ENCODE results near the gene KLB.

Gene KLB

DNA sequence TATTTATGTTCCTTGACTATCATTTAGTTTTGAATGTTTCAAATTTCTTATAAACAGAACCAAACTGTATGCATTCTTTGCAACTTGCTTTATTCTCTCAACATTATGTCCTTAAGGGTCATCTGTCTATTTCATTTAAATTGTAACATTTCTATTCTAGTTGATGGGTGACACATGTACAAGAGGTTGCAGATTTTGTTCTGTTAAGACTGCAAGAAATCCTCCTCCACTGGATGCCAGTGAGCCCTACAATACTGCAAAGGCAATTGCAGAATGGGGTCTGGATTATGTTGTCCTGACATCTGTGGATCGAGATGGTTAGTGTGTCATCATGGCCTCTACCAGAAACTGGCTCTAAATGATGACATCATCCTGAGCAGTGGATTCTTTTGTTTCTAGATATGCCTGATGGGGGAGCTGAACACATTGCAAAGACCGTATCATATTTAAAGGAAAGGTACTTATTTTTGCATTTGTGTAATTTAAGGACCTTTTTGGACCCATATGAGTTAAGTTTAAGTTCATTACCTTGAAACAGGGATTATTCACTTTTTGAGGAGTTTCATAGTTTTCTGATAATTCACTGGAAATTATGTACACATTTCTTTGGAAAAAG, 58.3 kb downstream of the KLB start:
- DNase-seq (ENCODE audit: low read depth) = peak; percentile 62

DNA sequence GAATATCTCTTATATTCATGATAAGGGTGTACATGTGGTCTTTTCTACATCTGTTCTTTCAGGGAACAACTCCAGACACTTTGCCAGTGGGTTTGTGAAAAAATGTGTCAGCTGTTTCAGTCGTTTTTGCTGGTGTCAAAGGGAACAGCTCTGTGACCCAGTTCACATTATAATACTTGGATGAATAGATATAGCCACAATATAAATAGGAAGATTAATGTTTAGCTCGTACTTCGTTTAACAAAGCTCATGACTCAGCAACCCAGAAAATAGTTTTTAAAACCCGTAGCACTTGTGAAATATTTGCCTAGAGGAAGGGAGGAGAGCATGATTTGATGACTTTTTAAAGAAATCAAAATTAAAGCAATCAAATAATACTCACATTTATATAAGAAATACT, 60.0 kb downstream of the KLB start:
- DNase-seq (ENCODE audit: low read depth) = no peak

DNA sequence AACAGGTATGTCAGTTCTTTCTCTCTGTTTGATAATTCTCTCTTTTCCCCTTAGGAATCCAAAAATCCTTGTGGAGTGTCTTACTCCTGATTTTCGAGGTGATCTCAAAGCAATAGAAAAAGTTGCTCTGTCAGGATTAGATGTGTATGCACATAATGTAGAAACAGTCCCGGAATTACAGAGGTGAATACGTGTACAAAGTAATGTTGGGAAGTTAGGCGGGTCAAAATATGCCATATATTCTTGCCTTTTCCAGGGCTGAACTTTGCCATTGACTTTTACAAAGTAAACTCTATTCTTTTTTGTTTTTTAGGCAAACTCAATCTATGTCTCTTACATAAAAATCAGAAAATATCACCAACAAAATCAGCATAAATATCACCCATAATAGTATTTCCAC, 60.7 kb downstream of the KLB start:
- DNase-seq (ENCODE audit: low read depth) = no peak

DNA sequence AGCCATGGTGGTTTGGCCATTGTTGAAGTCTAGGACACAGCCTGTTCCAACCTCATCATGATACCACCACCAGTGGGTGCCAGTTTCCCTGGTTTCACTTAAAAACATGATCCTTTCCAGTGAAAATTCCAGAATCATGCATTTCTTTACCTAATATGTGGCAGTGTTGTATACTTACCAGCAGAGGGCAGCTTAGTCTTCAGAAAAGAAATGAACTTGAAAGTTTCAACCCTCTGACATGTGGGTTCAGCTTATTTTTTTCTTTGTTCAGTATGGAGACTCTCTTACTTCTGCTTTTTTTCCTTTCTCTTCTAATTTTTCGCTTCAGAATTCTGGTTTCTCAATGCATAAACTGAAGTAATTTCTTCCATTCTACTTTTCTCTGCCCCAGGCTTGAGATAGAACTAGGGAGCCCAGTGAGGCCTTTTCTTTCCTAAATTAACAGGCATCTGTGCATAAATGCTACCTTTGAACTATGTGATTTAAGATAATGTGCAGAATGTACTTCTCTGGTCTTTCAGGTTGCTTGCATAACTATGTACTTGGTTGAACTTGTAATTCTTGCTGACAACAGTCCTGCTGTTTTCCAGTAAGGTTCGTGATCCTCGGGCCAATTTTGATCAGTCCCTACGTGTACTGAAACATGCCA, 62.8 kb downstream of the KLB start:
- peak; percentile 79 for DNase-seq (ENCODE audit: low read depth)

DNA sequence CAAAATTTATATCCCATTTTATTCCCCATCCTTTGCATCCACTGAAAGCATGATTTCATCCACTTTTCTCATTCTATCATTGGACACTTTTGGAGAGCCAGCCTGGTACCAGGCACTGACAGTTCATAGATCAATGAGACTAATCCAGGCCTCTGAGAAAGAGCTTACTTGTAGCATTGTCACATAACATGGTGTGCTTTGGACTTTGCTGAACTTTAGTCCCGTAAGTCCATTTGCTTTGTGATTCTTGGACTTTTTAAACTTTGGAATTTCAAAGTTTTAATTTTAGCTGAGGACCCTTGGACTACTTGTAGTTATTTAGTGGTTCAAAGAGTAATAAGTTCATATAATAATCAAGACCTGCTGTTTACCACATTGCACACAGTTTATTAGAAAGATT, 63.7 kb downstream of the KLB start:
- DNase-seq (ENCODE audit: low read depth) = no peak

DNA sequence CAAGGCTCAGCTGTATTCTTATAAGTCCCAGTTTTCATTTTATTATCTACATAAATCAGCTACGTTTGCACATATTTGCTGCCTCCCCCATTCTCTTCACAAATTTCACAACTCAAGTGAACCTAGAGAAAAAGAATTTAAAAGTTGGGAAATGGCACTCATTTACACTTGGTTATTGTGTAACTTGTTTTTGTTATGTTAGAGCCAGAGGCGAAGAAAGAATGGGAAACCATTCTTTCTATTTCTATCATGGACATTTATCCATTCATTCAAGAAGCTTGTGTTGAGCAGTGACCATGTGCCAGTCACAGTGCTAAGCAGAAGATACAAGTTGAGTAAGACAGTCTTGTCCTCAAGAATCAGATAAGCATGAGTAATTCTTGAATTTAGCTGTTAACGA, 65.7 kb downstream of the KLB start:
- DNase-seq (ENCODE audit: low read depth) = no peak

DNA sequence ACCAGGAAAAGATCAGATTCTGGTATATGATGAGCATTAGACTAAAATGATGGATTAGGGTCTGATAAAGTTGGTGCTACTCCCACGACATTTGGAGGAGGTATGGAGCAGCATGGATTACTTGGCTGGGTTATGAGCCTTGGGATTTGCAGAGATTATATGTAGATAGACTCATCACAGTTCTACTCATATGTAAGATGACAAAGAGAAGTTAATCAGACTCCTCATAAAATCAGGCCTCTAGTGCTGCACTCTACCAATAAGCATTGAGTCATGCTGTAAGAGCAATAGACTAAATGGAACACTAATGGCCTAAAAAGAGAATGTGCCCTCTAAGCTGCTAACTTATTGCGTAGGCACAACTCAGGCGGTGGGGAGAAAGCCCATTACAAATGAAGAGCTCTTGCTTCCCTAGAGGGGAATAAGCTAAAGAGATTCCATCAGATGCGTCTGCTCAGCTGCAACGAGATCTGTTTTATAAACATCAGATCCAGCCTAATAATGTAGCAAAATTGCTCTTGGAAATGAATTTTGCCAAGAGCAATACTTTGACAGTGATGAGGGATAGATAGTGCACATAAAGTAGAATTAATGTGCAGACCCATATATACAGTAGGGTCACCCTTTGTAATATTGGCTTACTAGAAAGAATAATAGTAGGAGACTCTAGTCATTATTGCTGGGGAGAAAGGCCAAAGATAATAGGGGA, 69.6 kb downstream of the KLB start:
- DNase-seq (ENCODE audit: low read depth) = no peak

DNA sequence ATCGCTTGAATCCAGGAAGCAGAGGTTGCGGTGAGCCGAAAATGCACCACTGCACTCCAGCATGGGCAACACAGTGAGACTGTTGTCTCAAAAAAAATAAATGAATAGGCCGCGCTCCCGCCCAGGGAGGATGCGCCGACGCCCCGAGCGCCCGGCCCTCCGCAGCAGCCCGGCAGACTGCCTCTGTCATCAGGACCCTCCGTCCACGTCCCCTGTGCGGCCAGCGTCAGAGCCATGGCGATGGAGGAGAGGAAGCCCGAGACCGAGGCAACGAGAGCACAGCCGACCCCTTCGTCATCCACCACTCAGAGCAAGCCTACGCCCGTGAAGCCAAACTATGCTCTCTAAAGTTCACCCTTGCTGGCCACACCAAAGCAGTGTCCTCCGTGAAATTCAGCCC, 73.5 kb downstream of the KLB start:
- DNase-seq (ENCODE audit: low read depth) = no peak

DNA sequence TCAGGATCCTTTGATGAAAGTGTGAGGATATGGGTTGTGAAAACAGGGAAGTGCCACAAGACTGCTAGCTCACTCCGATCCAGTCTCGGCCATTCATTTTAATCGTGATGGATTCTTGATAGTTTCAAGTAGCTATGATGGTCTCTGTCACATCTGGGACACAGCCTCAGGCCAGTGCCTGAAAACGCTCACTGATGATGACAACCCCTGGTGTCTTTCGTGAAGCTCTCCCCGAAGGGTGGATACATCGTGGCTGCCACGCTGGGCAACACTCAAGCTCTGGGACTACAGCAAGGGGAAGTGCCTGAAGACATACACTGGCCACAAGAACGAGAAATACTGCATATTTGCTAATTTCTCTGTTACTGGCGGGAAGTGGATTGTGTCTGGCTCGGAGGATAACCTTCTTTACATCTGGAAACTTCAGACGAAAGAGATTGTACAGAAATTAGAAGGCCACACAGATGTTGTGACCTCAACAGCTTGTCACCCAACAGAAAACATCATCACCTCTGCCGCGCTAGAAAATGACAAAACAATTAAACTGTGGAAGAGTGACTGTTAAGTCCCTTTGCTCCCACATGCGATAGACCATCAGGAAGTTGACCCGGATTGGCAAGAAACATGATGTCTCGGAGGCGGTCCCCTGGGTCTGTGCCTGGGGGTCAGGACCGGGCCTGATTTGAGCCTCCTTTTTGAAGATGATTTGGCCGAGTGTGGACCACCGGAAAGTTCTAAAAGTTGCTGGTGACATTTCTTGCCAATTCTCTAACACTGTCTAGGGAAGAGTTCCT, 74.4 kb downstream of the KLB start:
- no peak for DNase-seq (ENCODE audit: low read depth)

DNA sequence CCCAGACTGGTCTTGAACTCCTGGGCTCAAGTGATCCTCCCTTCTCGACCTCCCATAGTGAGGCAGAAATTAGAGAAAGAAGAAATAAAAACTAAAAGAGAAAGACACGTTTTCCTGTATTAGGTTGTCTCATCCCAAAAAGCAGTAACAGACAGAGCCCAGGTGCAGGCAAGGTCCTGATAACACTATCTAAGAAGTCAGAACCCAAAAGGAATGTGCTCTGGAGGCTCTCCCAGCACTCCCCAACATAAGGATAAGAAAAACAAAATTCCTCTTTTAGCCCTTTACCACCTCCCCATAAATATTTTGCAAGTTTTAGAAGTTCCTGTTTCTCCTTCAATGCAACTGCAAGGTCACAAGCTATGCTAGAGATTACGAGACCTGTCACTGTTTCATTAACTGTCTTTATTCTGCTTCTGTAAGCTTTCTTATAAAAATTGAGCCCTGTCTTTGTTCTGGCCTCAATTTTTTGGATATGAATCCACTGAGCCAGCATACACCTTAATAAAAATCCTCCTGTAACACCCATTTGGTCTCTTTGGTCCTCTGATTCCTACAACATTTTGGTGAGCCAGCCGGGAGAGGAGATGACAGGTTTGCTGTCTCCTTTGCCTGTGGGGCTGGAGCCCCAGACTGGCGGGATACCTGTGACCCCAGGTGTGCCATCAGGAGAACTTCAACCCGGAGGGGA, 78.0 kb downstream of the KLB start:
- no peak for DNase-seq (ENCODE audit: low read depth)

DNA sequence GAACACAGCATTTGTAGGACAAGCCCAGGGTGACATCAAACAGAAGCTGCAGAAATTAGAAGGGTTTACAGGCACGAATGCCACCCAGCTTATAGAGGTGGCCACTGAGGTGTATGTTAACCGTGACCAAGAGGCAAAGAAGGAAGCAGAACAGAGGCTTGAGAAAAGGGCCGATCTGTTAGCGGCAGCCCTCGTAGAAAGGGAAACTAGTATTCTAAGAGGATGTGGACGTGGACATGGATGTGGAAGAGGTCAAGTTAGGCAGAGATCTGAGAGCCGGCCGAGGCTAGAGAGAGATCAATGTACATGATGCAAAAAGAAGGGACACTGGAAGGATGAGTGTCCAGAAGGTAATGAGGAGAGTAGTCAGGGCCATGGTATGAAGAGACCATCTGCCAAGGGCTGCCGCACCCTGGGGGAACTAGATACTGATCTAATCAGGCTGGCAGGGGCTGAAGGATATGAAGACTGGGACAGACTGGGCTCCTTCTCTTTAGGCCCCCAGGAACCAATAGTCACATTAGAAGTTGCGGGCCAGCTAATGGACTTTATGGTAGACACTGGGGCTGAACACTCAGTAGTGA, 79.6 kb downstream of the KLB start:
- DNase-seq (ENCODE audit: low read depth) = no peak

DNA sequence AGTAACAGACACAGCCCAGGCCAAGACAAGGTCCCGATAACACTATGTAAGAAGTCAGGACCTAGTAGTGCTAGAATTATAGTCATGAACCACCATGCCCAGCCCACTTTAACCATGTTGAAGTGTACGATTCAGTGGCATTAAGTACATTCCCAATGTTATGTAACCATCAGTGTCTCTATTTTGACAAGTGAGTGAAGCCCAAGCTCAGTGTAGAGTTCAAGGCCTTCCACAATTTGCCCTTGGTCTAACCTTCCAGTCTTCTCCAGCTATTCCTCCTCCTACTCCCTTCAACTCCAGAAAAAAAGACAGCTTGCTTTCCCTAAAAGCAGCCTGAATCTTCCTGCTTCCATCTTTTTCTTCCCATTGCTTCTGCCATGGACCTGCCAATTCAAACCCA, 83.6 kb downstream of the KLB start:
- no peak for DNase-seq (ENCODE audit: low read depth)

DNA sequence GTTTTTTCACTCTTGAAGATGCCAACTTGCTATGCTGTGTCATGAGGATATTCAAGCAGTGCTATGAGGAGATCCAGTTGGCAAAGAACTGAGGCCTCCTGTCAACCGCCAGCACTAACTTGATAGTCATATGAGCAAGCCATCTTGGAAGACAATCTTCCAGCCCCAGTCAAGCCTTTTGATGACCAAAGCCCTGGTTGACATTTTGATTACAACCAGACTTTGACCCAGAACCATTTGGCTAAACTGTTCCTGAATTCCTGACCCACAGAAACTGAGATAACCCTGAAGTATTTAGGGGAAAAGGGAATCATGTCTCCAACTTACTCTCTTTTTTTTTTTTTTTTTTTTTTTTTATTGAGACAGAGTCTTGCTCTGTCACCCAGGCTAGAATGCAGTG, 87.6 kb downstream of the KLB start:
- no peak for DNase-seq (ENCODE audit: low read depth)

DNA sequence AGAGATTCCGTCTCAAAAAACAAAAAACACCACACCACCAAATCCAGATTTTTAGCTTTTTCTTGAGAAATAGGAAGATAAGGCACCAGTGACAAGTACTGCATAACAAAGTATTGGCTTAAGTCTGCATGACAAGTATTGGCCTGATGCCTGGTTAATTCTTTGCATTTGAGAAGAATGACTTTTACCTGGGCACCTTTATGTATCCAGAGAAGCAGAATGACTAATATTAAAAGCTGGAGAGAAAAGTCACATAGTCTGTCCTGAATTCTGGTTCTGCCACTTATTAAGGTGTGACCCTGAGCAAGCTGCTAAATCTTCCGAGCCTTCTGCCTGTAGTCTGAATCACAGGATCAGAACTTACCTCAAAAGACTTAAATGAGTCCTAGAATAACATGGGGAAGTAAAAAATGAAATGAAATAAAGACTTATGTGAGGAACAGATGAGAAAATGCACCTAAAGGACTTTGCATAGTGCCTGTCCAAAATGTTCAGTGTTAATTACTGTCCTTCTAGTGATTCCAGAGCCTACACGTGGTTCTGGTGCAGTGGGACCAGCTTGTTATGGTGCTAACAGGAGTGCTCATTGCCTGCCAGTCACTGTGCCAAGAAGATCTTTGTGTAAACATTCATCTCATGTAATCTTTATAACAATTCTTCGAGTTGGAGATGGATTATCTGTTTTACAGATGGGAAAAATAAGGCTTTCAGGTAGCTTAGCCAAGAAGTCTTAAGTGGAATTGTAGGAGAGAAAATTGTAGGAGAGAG, 88.9 kb downstream of the KLB start:
- DNase-seq (ENCODE audit: low read depth) = no peak

DNA sequence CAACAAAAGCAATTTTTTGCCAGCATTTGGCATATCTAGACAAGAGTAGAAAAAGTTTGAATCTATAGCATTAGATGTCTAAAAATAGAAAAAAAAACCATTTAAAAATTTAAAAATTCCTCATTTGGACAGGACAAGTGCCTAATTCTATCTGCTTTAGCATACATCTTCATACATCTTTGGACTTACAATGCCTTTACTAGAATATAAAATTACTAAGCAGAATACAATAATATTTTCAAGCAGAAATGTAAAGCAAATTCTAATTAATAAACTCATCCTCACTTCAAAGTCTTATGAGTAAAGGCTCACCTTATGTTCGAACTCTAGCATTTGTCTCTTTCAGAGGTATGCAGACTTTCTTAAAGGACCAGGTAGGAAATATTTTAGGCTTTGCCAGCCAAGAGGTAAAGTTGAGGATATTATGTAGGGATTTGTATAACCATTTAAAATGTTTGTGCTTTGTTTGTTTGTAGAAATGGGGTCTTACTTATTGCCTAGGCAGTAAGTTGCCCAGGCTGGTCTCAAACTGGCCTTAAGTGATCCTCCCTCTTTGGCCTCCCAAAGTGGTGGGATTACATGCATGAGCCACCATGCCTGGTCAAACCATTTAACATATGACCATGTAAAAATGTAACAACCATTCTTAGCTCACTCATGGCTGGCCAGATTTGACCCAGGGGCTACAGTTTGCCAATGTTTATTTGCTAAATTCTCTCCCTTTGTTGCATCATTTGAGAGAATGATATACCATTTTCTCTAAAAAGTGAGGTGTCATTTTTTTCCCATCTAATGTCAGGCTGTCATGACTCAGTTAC, 91.4 kb downstream of the KLB start:
- no peak for DNase-seq (ENCODE audit: low read depth)

DNA sequence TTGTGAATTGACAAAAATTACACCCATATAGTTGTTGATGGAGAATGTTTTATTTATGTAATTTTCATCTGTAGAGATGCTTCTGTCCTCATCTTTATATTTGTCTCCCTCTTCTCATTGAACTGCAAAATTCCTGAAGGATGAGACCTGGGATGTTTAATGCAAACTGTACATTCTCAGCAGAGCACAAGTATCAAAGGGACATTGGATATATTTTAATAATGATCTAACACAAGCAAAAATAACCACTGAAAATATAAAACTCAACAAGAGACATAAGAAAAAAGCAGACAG, 91.9 kb downstream of the KLB start:
- DNase-seq (ENCODE audit: low read depth) = no peak
